Heart right ventricle (tissue), 16 donors: ENCODE data around the gene EFNA5. TPM values are rescaled to one million over a fixed set of nuclear protein-coding genes. Genes with fewer than 3 reads are reported as not detected.

ENCODE experiments used
- ATAC-seq, 8 donors: fragments of 200-7000 bp; cut with Tn5 transposase; one replicate each; pipeline ENCODE4 v1.9.1; 2020; ENCODE audit warnings: mild to moderate bottlenecking in 8 of 8, moderate library complexity in 8 of 8, moderate number of reproducible peaks in 1 of 8
- DNase-seq, 2 donors: peaks; one replicate each; pipeline ENCODE4 v3.0.0-alpha.2; 2020
- H3K27ac ChIP-seq, 10 donors: fragments of 200-600 bp; sonication (generic) in 2 of 10; one replicate each; pipeline versions ENCODE4 v1.5.0 to v1.8.0; 2020 to 2022; ENCODE audit warnings: mild to moderate bottlenecking in 3 of 10
- H3K27me3 ChIP-seq, 7 donors: fragments of 200-600 bp; one replicate each; pipeline ENCODE4 v1.8.0; 2021 to 2022; ENCODE audit warnings: mild to moderate bottlenecking in 2 of 7
- H3K36me3 ChIP-seq, 9 donors: fragments of 200-600 bp; sonication (generic) in 1 of 9; one replicate each; pipeline versions ENCODE4 v1.5.0 to v1.8.0; 2020 to 2022; ENCODE audit warnings: mild to moderate bottlenecking in 2 of 9
- H3K4me1 ChIP-seq, 9 donors: fragments of 200-600 bp; sonication (generic) in 1 of 9; one replicate each; pipeline versions ENCODE4 v1.5.0 to v1.8.0; 2020 to 2022; ENCODE audit warnings: mild to moderate bottlenecking in 4 of 9
- H3K4me3 ChIP-seq, 10 donors: fragments of 200-600 bp; sonication (generic) in 2 of 10; one replicate each; pipeline versions ENCODE4 v1.5.0 to v1.8.0; 2020 to 2022; ENCODE audit warnings: mild to moderate bottlenecking in 7 of 10, moderate library complexity in 2 of 10
- H3K9me3 ChIP-seq, 11 donors: fragments of 200-600 bp in 10 of 11; sonication (generic) in 2 of 11; one replicate each; pipeline versions ENCODE4 v1.5.0 to v1.8.0; 2013 to 2022; ENCODE audit warnings: mild to moderate bottlenecking in 2 of 11, control low read depth in 1 of 11, moderate library complexity in 1 of 11
- WGBS, 2 donors: extraction: QIAGEN DNeasy Blood & Tissue Kit; methylation state at CpG; one replicate each; pipeline ENCODE4 v1.1.7; 2013; ENCODE audit warnings: inconsistent platforms in 1 of 2; 5-methylcytosine and 5-hydroxymethylcytosine counted together
- intact Hi-C, 10 donors: fragments of 100-400 bp; cut with DNase I; formaldehyde crosslinking; loops; one replicate each; pipeline versions ENCODE4 v1.11.1 to v1.14.2; 2022
- polyA plus RNA-seq, 2 donors: library from polyadenylated mRNA; stranded (reverse); fragments of 200-250 nt; gene quantifications; one replicate each; pipeline ENCODE4 v1.2.3, GENCODE V29; 2013
- total RNA-seq, 10 donors: library from RNA; stranded (reverse); fragmentation: NEBNext Ultra II Directional in 3 of 10; extraction: Animal tissue kit (Norgen Biotek cat#: 25700) in 3 of 10; gene quantifications; one replicate each; pipeline versions ENCODE4 v1.2.1 to v1.2.4, GENCODE V29; 2021 to 2023
- TF ChIP-seq, protein P1 (sequence below), 9 donors: fragments of 200-600 bp; sonication (generic) in 2 of 9; IDR thresholded peaks; one replicate each; pipeline versions ENCODE4 v1.5.0 to v1.8.0; 2021 to 2022; ENCODE audit warnings: antibody characterized with exemption in 9 of 9, mild to moderate bottlenecking in 5 of 9, moderate library complexity in 1 of 9
- donor health status: Arrhythmogenic right ventricular cardiomyopathy.
- donor health status: ischemic (EF 13 %, LVEDD 7.1; RV severe dilation, severe dysfunction).
- donor health status: healthy with polysubstance abuse.
- donor health status: DM: no; HTN: yes; CAD: no.
- donor health status: DM: no; HTN: no; CAD: no.
- donor health status: ischemic (EF 25% LVEDD 6.9; RV normal size, moderate dysfunction).
- donor health status: ischemic (EF 25% LVEDD 5.7; RV mildly dilated, moderate dysfunction).
- donor health status: healthy.
- donor health status: DM: yes; HTN: yes; CAD: no.
- donor health status: Ischemic cardiomyopathy.
- donor health status: ischemic (EF 35%, LVEDD 5.7; RV mildly dilated, moderate dysfunction).
- donor health status: nonischemic (EF 11% LVEDD 7.7; RV severe dilation, severe dysfunction).
- donor health status: DM: yes; HTN: yes; CAD: no.
- donor health status: PGD.
- donor health status: ischemic (EF 29% LVEDD 5.4; RV normal size, mild dysfunction).
- donor health status: nonischemic (EF 23%, LVEDD 6.1; RV moderate dilation, normal function).

EFNA5 gene
- total and polyA plus RNA-seq, 12 donors, result 6.9 to 49.4 (median 33.9) TPM

DNA sequence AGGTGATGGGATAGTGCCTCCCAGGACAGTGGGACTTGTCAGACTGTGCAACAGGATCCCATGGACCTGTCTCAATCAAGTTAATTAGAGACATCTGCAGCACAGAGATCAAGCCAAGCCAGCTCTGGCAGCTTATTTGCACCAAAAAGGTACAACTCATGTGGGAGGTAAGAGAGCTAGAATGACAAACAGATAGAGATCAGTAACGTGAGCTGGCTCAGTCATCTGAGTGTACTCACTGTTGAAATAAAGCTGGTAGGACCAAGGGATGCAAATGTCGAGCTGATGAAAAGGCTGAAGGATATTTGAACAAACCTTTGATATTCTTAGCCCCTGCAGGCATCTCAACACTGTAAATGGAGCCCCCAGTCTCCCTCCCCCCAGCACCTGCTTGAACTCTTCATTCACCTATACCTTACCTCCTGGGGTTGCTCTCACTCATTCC lies 198.1 kb downstream of the EFNA5 start:
- DNase-seq (no peak), ATAC-seq (no peak)
- H3K36me3 ChIP-seq, result no peaks in the 10 kb centered on the region
- H3K27me3 ChIP-seq, result no peaks in the 10 kb centered on the region
- H3K9me3 ChIP-seq, result no peaks in the 10 kb centered on the region
- H3K27ac ChIP-seq, result no peak overlapping the region
- TF ChIP-seq, protein P1, sequence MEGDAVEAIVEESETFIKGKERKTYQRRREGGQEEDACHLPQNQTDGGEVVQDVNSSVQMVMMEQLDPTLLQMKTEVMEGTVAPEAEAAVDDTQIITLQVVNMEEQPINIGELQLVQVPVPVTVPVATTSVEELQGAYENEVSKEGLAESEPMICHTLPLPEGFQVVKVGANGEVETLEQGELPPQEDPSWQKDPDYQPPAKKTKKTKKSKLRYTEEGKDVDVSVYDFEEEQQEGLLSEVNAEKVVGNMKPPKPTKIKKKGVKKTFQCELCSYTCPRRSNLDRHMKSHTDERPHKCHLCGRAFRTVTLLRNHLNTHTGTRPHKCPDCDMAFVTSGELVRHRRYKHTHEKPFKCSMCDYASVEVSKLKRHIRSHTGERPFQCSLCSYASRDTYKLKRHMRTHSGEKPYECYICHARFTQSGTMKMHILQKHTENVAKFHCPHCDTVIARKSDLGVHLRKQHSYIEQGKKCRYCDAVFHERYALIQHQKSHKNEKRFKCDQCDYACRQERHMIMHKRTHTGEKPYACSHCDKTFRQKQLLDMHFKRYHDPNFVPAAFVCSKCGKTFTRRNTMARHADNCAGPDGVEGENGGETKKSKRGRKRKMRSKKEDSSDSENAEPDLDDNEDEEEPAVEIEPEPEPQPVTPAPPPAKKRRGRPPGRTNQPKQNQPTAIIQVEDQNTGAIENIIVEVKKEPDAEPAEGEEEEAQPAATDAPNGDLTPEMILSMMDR (IDR thresholded peaks at IDR 0.05), result no peak
- H3K4me1 ChIP-seq, result peaks cover 0 to 57% (median 24%) of the 10 kb centered on the region in 9 donors
- 40 to 42% methylated on average over 2 of the region's 2 CpGs for WGBS, 2 donors
- H3K4me3 ChIP-seq, result no peak overlapping the region
- intact Hi-C loops, result no loop called here

DNA sequence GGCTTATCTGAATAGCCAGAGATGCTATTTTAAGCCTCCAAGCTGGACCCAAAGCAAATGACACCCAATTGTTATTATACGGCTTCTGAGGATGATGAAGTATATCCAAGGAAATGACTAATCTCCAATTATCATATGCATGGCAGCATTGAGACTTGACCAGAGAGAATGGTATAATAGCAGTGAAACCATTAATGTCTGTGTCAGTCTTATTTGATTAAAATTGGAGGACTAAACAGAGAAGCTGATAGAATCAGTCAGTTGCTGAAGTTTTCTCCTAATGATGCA lies 200.5 kb downstream of the EFNA5 start:
- ATAC-seq (no peak), DNase-seq (no peak)
- TF ChIP-seq, protein P1 (IDR thresholded peaks at IDR 0.05), result no peak
- intact Hi-C loops, result no loop called here
- H3K4me3 ChIP-seq, result no peak overlapping the region
- WGBS, 2 donors, result 10% methylated on average over 1 of the region's 1 CpG
- H3K4me1 ChIP-seq, result peaks cover 0 to 62% (median 32%) of the 10 kb centered on the region in 9 donors
- H3K27me3 ChIP-seq, result no peaks in the 10 kb centered on the region
- peak overlapping the region in 6 of 10 donors; percentile 19 to 66 (median 50) for H3K27ac ChIP-seq
- H3K36me3 ChIP-seq, result no peaks in the 10 kb centered on the region
- no peaks in the 10 kb centered on the region for H3K9me3 ChIP-seq

DNA sequence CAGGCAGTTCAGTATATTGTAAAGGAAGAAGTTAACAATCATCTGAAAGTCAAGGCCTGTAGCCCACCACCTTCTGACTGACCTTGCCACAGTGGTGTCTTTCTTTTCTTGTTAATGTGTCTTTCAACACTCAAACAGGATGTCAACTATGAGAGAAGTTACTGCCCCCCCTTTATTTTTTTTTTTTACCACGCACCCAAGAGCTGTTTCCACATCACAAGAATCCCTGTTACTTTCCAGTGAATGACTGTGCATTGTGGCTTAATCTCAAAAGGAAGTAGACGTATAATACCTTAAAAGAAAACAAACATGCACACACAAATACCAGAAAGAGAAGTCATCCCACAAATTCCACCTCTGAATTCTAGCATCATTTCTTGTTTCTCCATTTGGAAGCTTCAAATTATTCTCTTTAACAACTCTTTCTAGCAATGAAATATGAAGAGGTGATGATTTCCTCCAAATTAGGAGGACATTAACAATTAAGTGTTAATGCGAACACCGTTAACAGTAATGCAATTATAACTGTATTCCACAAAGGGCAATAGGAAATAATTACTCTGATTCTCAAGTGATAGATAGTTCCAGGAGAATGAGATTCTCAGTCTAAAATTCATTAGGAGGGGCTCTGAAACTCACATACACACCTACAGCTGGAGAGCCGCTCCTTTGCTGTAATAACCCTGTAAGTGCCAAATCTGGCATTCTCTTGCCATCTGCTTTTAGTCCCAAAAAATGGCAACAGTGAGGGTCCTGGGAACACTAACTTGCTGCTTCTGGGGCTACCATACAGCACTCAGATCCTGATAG lies 201.0 kb downstream of the EFNA5 start:
- intact Hi-C loops, result loop anchor here in 1 of 10 donors (10.0 kb wide), 2 partner anchors 85 to 195 kb away; no protein-coding TSS in a partner anchor
- 36 to 43% methylated on average over 5 of the region's 5 CpGs for WGBS, 2 donors
- peak overlapping the region in 8 of 10 donors; percentile 8 to 66 (median 50) for H3K27ac ChIP-seq
- no peak overlapping the region for H3K4me3 ChIP-seq
- no peaks in the 10 kb centered on the region for H3K27me3 ChIP-seq
- H3K36me3 ChIP-seq, result no peaks in the 10 kb centered on the region
- DNase-seq, result no peak
- ATAC-seq, result peak in 2 of 8 donors; percentile 23 to 29
- peaks cover 0 to 60% (median 28%) of the 10 kb centered on the region in 9 donors for H3K4me1 ChIP-seq
- TF ChIP-seq, protein P1 (IDR thresholded peaks at IDR 0.05), result no peak
- no peaks in the 10 kb centered on the region for H3K9me3 ChIP-seq

DNA sequence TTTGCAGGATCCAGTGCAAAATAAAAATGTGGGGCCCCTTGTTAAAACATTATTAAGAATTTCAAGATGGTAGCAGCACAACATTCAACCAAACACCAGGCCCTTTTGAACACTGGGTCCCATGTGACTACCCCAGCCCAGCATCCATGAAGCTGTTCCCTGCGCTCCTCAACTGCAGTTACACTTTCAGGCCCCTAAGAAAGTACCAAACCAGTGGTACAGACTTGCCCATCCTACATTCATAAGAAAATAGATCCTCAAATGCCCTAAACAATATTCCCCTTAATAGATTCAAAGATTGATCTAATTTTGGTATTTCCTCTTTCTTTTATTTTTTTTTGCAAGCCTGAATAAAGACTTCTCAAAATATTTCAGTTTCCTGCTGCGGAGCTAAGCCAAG lies 201.7 kb downstream of the EFNA5 start:
- TF ChIP-seq, protein P1 (IDR thresholded peaks at IDR 0.05), result no peak
- no peak for ATAC-seq
- Histone ChIP-seq H3K4me3 (no peak overlapping the region), H3K36me3 (no peaks in the 10 kb centered on the region), H3K27ac (peak overlapping the region in 8 of 10 donors; percentile 8 to 66 (median 50)), H3K27me3 (no peaks in the 10 kb centered on the region), H3K9me3 (no peaks in the 10 kb centered on the region), H3K4me1 (peaks cover 0 to 60% (median 24%) of the 10 kb centered on the region in 9 donors)
- 62 to 75% methylated on average over 2 of the region's 2 CpGs for WGBS, 2 donors
- intact Hi-C loops, result loop anchor here in 1 of 10 donors (10.0 kb wide), 2 partner anchors 86 to 196 kb away; no protein-coding TSS in a partner anchor
- no peak for DNase-seq
